ENCODE results near the gene TOPAZ1. TPM values are rescaled to one million over a fixed set of nuclear protein-coding genes. Genes with fewer than 3 reads are reported as not detected.

TOPAZ1 gene
- total and polyA plus RNA-seq, 2 of the 13 experiments (the other 11 are each of a cell fraction or from before 2014, with no cell fraction given), result not detected

GRCh38 chr3:44284949-44285348 is 43.3 kb downstream of the TOPAZ1 start:
- no peak overlapping the region for H3K27ac ChIP-seq (ENCODE audit: extremely low read length, insufficient read depth, low read length)
- CTCF ChIA-PET (ENCODE audit: low intra/inter-chr PET ratio, low total read pairs), result no interaction called here
- no peaks in the 10 kb centered on the region for H3K9me3 ChIP-seq (ENCODE audit: low read length)
- no peak overlapping the region for H3K4me2 ChIP-seq (ENCODE audit: low read depth, low read length)
- no peak overlapping the region for H2AFZ ChIP-seq (ENCODE audit: low read length)
- no peaks in the 10 kb centered on the region for H3K36me3 ChIP-seq (replicated peaks in 1 of 2; ENCODE audit: control insufficient read depth in 1 of 2, insufficient read depth in 2 of 2, low read length in 2 of 2)
- H3K4me1 ChIP-seq (ENCODE audit: insufficient read depth, low read length), result no peaks in the 10 kb centered on the region
- ATAC-seq, result no peak
- H4K20me1 ChIP-seq (ENCODE audit: insufficient read depth, low read length), result no peaks in the 10 kb centered on the region
- intact Hi-C loops (cut with micrococcal nuclease; ENCODE audit: unreplicated experiment), result loop anchor here (5.0 kb wide), 1 partner anchor 723 kb away; no protein-coding TSS in a partner anchor
- no peaks in the 10 kb centered on the region for H3K79me2 ChIP-seq (ENCODE audit: insufficient read depth, low read length)
- H3K27me3 ChIP-seq (ENCODE audit: control insufficient read depth in 1 of 2, insufficient read depth in 2 of 2, low read length in 2 of 2), result peaks cover 0 to 5% of the 10 kb centered on the region in 2 experiments; a peak in 1 of 5 replicates
- POLR2A ChIA-PET, result no interaction called here
- no peak for DNase-seq (ENCODE audit: low spot score)
- WGBS (ENCODE audit: low lambda C conversion rate), result 47% methylated on average over 2 of the region's 2 CpGs
- no peak for FAIRE-seq
- in situ Hi-C loops (cut with HindIII; ENCODE audit: extremely low pct_ligation_motif_present, low pct_unique_long_range_greater_than_20kb), result no loop called here
- BruUV-seq (replicated peaks), result no TSS peak
- H3K9ac ChIP-seq (ENCODE audit: insufficient read depth, low read depth, low read length), result no peak overlapping the region
- no peak overlapping the region for H3K4me3 ChIP-seq (replicated peaks in 1 of 3; ENCODE audit: insufficient read depth in 1 of 3, low read depth in 2 of 3, low read length in 3 of 3)
- TF ChIP-seq ZBTB42 (CRISPR knock-in tag; IDR thresholded peaks at IDR 0.05) (no peak), ZNF614 (CRISPR knock-in tag; IDR thresholded peaks at IDR 0.05; ENCODE audit: borderline replicate concordance) (no peak), RBAK (CRISPR knock-in tag; IDR thresholded peaks at IDR 0.05) (no peak), SMARCE1 (IDR thresholded peaks at IDR 0.05; ENCODE audit: borderline replicate concordance) (no peak), ZNF362 (CRISPR knock-in tag; IDR thresholded peaks at IDR 0.05; ENCODE audit: borderline replicate concordance) (no peak), TP53 (CRISPR knock-in tag; conservative IDR thresholded peaks at IDR 0.05) (no peak), HIC2 (CRISPR knock-in tag; IDR thresholded peaks at IDR 0.05; ENCODE audit: low read depth) (no peak), ZBTB2 (CRISPR knock-in tag; IDR thresholded peaks at IDR 0.05; ENCODE audit: low read depth) (no peak), CHD4 (IDR thresholded peaks at IDR 0.05; ENCODE audit: borderline replicate concordance, low read length) (no peak), CREBL2 (CRISPR knock-in tag; IDR thresholded peaks at IDR 0.05; ENCODE audit: borderline replicate concordance) (no peak), HNF4A (CRISPR knock-in tag; IDR thresholded peaks at IDR 0.05) (no peak), ZSCAN20 (CRISPR knock-in tag; IDR thresholded peaks at IDR 0.05; ENCODE audit: borderline replicate concordance) (no peak), LCORL (IDR thresholded peaks at IDR 0.05) (no peak), LCORL (CRISPR knock-in tag; IDR thresholded peaks at IDR 0.05) (no peak), ZNF292 (CRISPR knock-in tag; IDR thresholded peaks at IDR 0.05; ENCODE audit: borderline replicate concordance, low read depth) (no peak), HDAC2 (CRISPR knock-in tag; IDR thresholded peaks at IDR 0.05) (no peak), ZNF768 (CRISPR knock-in tag; IDR thresholded peaks at IDR 0.05) (no peak), XRCC5 (optimal IDR thresholded peaks at IDR 0.05; ENCODE audit: low read length) (no peak), PRDM10 (CRISPR knock-in tag; IDR thresholded peaks at IDR 0.05; ENCODE audit: low read depth) (no peak)

Data from HepG2 (cell line).